DND-41 (cell line): ENCODE results near the gene KLK2.

Experiments used
- ATAC-seq: fragments of 200-7000 bp; cut with Tn5 transposase; 3 replicates; pipeline ENCODE4 v1.9.1; 2021; ENCODE audit warnings: low read depth; ENCODE audit not compliant: insufficient read depth
- DNase-seq: peaks from one replicate; pipeline ENCODE4 v3.0.0-alpha.2; 2020
- H2AFZ ChIP-seq: 2 replicates; pipeline ENCODE4 v1.6.0; 2012; ENCODE audit warnings: low read depth, low read length
- H3K27ac ChIP-seq: 2 replicates; pipeline ENCODE4 v1.5.1; 2012; ENCODE audit warnings: low read length, inconsistent platforms
- H3K27me3 ChIP-seq: fragments of 200-600 bp; sonication (generic); 2 replicates; pipeline ENCODE4 v1.6.0; 2012; ENCODE audit warnings: low read length, mild to moderate bottlenecking, inconsistent platforms; ENCODE audit not compliant: insufficient read depth, poor library complexity
- H3K36me3 ChIP-seq: 2 replicates; pipeline ENCODE4 v1.5.1; 2012; ENCODE audit warnings: low read length, inconsistent platforms; ENCODE audit not compliant: insufficient read depth
- H3K4me1 ChIP-seq: 2 replicates; pipeline ENCODE4 v1.5.1; 2012; ENCODE audit warnings: mild to moderate bottlenecking, low read length; ENCODE audit not compliant: insufficient read depth
- H3K4me2 ChIP-seq: 2 replicates; pipeline ENCODE4 v1.6.0; 2012; ENCODE audit warnings: mild to moderate bottlenecking, moderate library complexity, low read length, inconsistent platforms; ENCODE audit not compliant: insufficient read depth
- H3K4me3 ChIP-seq, 2 experiments: fragments of 200-600 bp in 1 of 2; shearing (Covaris generic) in 1 of 2; 2 replicates each; pipeline ENCODE4 v1.5.1; 2012 to 2016; ENCODE audit warnings: inconsistent platforms in 2 of 2, low read length in 2 of 2, mild to moderate bottlenecking in 2 of 2, low read depth in 1 of 2, moderate library complexity in 1 of 2
- H3K79me2 ChIP-seq: 2 replicates; pipeline ENCODE4 v1.6.0; 2012; ENCODE audit warnings: low read length, inconsistent platforms; ENCODE audit not compliant: insufficient read depth
- H3K9ac ChIP-seq: 2 replicates; pipeline ENCODE4 v1.6.0; 2012; ENCODE audit warnings: low read depth, mild to moderate bottlenecking, inconsistent platforms, low read length, moderate library complexity
- H3K9me3 ChIP-seq: 2 replicates; pipeline ENCODE4 v1.5.1; 2012; ENCODE audit warnings: low read length, moderate library complexity, mild to moderate bottlenecking, inconsistent platforms; ENCODE audit not compliant: insufficient read depth, severe bottlenecking
- H4K20me1 ChIP-seq: 2 replicates; pipeline ENCODE4 v1.6.0; 2012; ENCODE audit warnings: low read length; ENCODE audit not compliant: insufficient read depth
- CTCF ChIP-seq: IDR thresholded peaks from 2 replicates; pipeline ENCODE4 v1.5.1; 2012; ENCODE audit warnings: borderline replicate concordance, low read length, moderate library complexity, mild to moderate bottlenecking; ENCODE audit not compliant: poor library complexity, severe bottlenecking; ENCODE audit errors: extremely low read depth
- EZH2 ChIP-seq: IDR thresholded peaks from 3 replicates; pipeline ENCODE4 v1.6.1; 2012; ENCODE audit warnings: borderline replicate concordance, low read depth, mild to moderate bottlenecking, moderate library complexity, low read length, inconsistent platforms; ENCODE audit not compliant: severe bottlenecking

KLK2 gene

GRCh38 chr19:50897612-50898011 lies 24.4 kb downstream of the KLK2 start:
- Histone ChIP-seq H2AFZ (no peak overlapping the region), H3K79me2 (no peaks in the 10 kb centered on the region), H3K9me3 (peaks cover 8% of the 10 kb centered on the region), H4K20me1 (no peaks in the 10 kb centered on the region), H3K9ac (no peak overlapping the region), H3K27me3 (peaks cover 5% of the 10 kb centered on the region), H3K4me2 (no peak overlapping the region), H3K4me3 (no peak overlapping the region), H3K27ac (no peak overlapping the region), H3K36me3 (no peaks in the 10 kb centered on the region), H3K4me1 (no peaks in the 10 kb centered on the region)
- DNase-seq = no peak
- no peak for TF ChIP-seq EZH2
- TF ChIP-seq CTCF = no peak
- ATAC-seq = no peak

GRCh38 chr19:50898018-50898417 lies 24.8 kb downstream of the KLK2 start:
- DNase-seq (no peak), ATAC-seq (no peak)
- H3K27me3 ChIP-seq = peaks cover 5% of the 10 kb centered on the region
- H3K79me2 ChIP-seq = no peaks in the 10 kb centered on the region
- no peaks in the 10 kb centered on the region for H3K4me1 ChIP-seq
- H4K20me1 ChIP-seq = no peaks in the 10 kb centered on the region
- H2AFZ ChIP-seq = no peak overlapping the region
- no peak overlapping the region for H3K4me2 ChIP-seq
- TF ChIP-seq EZH2 = no peak
- no peak for TF ChIP-seq CTCF
- no peak overlapping the region for H3K9ac ChIP-seq
- H3K4me3 ChIP-seq = no peak overlapping the region
- H3K36me3 ChIP-seq = no peaks in the 10 kb centered on the region
- no peak overlapping the region for H3K27ac ChIP-seq
- H3K9me3 ChIP-seq = peaks cover 8% of the 10 kb centered on the region

- H3K79me2 ChIP-seq = no peaks in the 10 kb centered on the region
- H3K27ac ChIP-seq = no peak overlapping the region
- H2AFZ ChIP-seq = no peak overlapping the region
- DNase-seq (no peak), ATAC-seq (no peak)
- H3K4me2 ChIP-seq = no peak overlapping the region
- no peaks in the 10 kb centered on the region for H3K36me3 ChIP-seq
- peaks cover 7% of the 10 kb centered on the region for H3K9me3 ChIP-seq
- H3K27me3 ChIP-seq = peaks cover 5% of the 10 kb centered on the region
- H3K9ac ChIP-seq = no peak overlapping the region
- no peaks in the 10 kb centered on the region for H4K20me1 ChIP-seq
- H3K4me3 ChIP-seq = no peak overlapping the region
- H3K4me1 ChIP-seq = no peaks in the 10 kb centered on the region
- TF ChIP-seq CTCF (no peak), EZH2 (no peak)
These were observed 26.3 kb downstream of the KLK2 start for GRCh38 chr19:50899569-50899968.

- no peaks in the 10 kb centered on the region for H4K20me1 ChIP-seq
- no peaks in the 10 kb centered on the region for H3K79me2 ChIP-seq
- ATAC-seq (no peak), DNase-seq (no peak)
- H3K4me3 ChIP-seq = no peak overlapping the region
- H3K27me3 ChIP-seq = peaks cover 5% of the 10 kb centered on the region
- H3K4me2 ChIP-seq = no peak overlapping the region
- no peak overlapping the region for H3K27ac ChIP-seq
- no peaks in the 10 kb centered on the region for H3K36me3 ChIP-seq
- TF ChIP-seq EZH2 = no peak
- TF ChIP-seq CTCF = no peak
- H2AFZ ChIP-seq = no peak overlapping the region
- H3K9ac ChIP-seq = no peak overlapping the region
- no peaks in the 10 kb centered on the region for H3K9me3 ChIP-seq
- no peaks in the 10 kb centered on the region for H3K4me1 ChIP-seq
These were observed 29.4 kb downstream of the KLK2 start for GRCh38 chr19:50902640-50903039.
